GM12864 (cell line): ENCODE data around the gene USP40.

Source experiments
- DNase-seq: peaks from one replicate; pipeline ENCODE4 v3.0.0-alpha.2; 2011; ENCODE audit warnings: low read depth
- H3K4me3 ChIP-seq: 2 replicates; pipeline ENCODE4 v1.5.1; 2011; ENCODE audit warnings: mild to moderate bottlenecking, low read depth, low read length, control low read depth
- CTCF ChIP-seq: IDR thresholded peaks from 2 replicates; pipeline ENCODE4 v1.5.1; 2011; ENCODE audit warnings: low read depth, mild to moderate bottlenecking, moderate library complexity, low read length, control low read depth, inconsistent platforms; ENCODE audit errors: missing control alignments

USP40 gene

DNA sequence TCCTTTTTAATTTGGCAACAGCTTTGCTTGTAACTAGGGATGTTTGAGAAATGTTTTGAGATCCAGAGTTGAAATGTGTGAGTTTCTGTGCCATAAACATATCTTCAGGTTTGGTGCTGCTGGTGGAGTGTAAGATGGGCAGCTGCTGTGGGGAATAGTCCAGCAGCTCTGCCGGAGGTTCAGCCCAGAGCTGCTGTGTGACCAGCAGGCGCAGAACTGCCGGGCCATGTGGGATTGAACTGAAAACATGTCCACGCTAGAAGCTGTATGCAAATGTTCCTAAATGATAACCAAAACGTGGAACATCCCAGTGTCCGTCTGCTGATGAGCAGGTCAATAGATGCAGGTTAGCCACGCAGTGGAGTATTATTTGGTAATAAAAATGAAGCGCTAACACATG, 112.7 kb downstream of the USP40 start:
- DNase-seq = no peak
- TF ChIP-seq CTCF = no peak
- no peak overlapping the region for H3K4me3 ChIP-seq

DNA sequence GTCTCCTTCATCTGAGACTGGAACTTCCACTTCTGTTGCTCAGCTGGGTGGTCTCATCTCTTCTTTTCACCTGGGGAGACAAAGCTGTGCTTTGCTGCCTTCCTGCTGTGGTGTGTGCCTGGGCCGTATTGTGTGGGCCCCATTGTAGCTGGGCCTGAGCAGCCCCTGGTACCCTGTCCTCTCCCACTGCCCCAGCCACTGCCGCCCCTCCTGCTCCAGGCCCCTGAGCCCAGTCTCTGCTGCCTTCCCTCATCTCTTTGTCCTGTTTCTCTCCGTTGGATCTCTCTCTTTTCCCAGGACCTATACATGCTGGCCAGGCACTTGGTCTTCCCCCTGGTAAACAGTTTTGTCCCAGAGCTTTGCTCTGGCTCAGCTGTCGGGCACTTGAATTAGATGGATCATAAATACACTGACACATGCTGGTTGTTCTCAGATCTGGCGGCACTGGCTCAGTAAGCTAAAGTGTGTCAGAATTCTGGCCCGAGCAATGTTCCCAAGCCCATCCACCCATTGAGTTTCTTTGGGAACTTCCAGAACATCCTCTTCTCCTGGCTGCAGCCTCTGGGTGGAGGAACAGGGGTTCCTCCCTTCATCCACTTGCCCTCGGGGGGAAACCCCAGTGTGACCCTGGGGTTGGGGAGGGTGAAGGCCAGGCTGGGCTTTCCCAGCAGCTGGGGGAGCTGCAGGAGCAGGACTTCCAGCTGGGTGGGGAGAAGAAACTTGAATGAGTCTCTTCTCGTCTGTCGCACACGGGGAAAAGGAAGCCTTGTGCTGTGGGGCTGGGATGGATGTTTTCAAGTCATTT, 113.3 kb downstream of the USP40 start:
- H3K4me3 ChIP-seq = no peak overlapping the region
- DNase-seq = no peak

DNA sequence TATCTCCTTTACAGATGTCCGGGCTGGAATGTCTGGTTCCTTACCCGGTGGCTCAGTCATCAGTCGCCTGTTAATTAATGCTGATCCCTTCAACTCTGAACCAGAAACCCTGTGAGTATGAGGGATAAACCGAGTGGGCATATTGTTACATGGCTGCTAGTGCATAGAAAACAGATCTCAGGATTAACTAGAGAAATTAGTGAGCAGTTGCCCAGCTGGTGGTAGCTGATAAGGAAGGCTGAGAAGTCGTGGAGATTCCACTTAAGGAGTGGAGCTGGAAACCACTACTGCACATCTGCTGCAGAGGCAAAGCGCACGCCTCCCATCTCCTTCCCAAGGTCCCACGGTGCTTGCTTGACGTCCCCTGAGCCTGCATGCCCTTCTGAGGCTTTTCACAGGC, 114.6 kb downstream of the USP40 start:
- TF ChIP-seq CTCF = no peak
- DNase-seq = no peak
- no peak overlapping the region for H3K4me3 ChIP-seq

More for the DNA sequence above, 113.3 kb downstream of the USP40 start:
- no peak for TF ChIP-seq CTCF

- no peak overlapping the region for H3K4me3 ChIP-seq
- no peak for TF ChIP-seq CTCF
- DNase-seq = no peak
Observed at GRCh38 chr2:233450864-233451575, 115.6 kb downstream of the USP40 start.

GRCh38 chr2:233449921-233450863, 116.4 kb downstream of the USP40 start:
- no peak overlapping the region for H3K4me3 ChIP-seq
- no peak for TF ChIP-seq CTCF
- no peak for DNase-seq

DNA sequence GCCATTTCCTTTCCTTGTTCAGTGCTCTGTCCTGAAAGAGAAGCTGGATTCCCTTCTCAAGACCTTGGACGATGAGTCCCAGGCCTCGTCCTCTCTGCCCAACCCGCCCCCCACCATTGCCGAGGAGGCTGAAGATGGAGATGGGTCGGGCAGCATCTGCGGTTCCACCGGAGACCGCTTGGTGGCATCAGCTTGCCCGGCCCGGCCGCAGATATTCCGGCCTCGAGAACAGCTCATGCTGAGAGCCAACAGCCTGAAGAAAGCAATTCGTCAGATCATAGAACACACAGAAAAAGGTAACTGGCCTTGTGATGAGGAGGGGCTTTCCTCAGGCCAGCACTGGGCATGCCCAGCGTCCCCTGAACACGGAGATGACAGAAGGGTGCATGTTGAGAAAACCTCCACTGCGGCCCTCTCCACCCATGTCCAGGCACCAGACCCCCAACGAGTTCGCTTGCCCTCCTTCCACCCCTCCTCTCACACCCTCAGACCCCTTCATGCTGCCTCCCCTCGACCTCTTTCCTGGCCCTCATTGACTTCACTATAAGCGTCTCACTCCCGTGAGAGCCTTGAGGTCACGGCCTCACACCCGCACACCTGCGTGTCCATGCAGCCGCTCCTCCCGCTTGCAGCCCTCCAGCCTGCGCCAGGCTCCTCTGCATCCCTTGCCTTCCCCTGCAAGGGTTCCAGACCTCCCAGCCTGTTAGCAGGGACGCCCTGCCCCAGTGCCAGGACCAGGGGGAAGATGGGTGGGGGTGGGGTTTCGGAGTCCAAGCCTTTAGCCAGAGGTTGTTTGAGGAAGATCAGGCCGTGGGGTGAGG, 117.3 kb downstream of the USP40 start:
- TF ChIP-seq CTCF = no peak
- DNase-seq = no peak
- no peak overlapping the region for H3K4me3 ChIP-seq
